Embryonic facial prominence (tissue), 1 donor: ENCODE measurements around the gene GPAT2.
"Not testable (repeated sequence)": the region's sequence is repeated elsewhere in the genome, so short reads cannot be mapped to it uniquely, and the experiment has no call there.

ENCODE experiments used
- DNase-seq: peaks from one replicate; pipeline ENCODE4 v3.0.0-alpha.2; 2016; ENCODE audit errors: extremely low spot score

The GPAT2 gene

DNA sequence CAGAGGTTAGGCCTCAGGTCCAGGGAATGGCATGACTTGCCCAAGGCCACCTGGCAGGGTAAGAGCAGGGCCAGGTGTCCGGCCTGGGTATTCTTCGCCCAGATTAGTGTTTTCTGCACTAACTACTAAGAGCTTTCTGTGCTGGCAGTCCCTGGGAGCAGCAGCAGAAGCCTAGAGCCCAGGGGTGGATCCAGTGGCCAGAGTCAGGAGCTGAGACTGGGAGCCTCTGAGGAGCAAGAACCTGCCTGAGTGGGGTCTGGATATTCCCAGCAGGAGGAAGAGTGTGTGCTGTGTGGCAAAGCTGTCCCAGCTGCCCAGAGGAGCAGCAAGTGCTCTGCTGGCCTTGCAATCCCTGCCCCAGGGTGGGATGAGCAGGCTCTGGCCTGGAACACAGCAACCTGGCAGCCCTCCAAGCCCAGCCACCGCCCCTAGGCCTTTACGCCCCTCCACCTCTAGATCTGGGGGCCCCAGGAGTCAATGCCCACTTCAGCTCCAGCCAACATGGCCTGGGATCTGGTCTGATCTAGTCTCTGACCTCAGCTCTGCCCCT lies 30.7 kb upstream of the GPAT2 start:
- no peak for DNase-seq

DNA sequence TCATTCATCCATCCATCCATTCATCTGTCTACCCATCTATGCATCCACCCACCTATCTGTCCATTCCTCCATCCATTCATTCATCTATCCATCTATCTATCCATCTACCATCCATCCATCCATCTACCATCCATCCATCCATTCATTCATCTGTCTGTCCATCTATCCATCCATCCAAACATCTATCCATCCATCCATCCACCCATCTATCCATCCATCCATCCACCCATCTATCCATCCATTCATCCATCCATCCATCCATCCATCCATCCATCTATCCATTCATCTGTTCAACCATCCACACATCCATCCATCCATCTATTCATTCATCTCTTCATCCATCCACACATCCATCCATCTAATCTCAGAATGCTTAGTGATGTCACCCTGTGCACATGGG lies 30.0 kb upstream of the GPAT2 start:
- not testable (repeated sequence) for DNase-seq

DNA sequence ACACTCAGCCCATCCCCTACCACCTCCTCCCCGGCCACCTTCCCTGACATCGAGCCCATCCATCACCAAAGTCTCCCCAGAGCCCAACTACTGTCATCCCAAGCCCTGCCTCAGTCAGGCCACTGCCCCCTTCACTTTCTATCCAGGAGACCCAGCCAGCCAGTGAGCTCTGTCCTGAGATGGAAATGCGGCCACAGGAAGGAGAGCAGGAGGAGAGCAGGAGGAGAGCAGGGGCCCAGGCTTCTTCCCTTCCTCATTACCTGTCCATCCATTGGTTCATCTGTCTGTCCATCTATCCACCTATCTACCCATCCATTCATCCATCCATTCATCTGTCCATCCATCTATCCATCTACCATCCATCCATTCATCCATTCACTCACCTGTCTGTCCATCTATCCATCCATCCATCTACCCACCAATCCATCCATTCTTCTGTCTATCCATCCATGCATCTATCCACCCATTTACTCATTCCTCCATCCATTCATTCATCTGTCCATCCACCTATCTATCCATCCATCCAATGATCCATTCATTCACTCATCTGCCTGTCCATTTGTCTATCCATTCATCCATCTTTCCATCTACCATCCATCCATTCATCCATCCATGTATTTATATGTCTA lies 29.4 kb upstream of the GPAT2 start:
- not testable (repeated sequence) for DNase-seq

DNA sequence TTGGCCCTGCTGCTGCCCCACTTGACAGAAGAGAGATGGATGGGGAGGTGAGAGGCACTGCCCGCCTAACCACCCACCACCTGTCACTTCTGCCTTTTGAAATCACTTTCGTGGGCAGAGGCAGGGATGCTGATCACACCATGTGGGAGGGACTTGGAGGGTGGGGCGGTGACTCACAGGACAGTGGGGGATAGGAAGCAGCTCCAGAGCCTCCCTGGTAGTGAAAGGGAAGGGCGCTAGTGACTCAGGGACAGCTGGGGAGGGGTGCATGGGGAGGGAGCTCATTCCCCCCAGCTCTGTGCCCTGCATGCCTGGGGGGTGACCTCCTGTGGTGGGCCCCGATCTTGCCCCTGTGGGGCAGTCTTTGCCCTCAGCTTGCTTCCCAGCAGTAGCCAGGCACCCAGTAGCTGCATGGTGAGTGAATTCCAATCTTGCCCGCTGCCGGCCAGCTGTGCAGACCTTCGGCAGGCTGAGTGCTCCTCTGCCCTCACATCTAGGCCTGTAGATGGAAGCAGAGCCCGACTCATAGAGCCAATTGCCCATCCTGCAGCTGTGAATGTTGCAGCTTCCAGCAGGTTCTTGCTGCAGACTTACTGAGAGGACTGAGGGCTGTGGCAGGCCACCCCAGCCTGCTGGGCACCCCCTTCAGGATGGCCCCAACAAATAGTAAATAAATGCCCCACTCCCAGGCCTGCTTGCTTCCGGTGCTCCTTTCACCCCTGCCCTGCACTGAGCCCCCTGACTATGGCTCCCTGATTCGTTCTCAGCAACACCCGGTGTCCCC lies 28.6 kb upstream of the GPAT2 start:
- not testable (repeated sequence) for DNase-seq

DNA sequence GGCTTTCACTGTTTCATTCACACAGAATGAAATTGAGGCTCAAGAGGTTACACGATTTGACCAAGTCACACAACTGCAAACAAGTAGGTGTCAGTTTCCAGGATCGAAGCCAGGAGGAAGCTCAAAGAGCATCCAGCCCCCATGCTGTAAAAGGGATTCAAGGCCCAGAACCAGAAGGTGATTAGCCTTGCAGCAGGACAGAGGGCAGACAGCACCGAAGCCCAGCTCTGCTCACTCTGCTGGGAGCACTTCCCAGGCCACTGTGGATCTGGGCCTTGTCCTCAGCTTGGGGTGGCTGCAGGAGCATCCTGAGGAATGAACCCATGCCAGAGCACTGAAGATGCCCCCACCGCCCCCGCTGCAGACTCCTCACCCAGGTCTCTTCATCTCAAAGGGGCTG lies 27.8 kb upstream of the GPAT2 start:
- DNase-seq = not testable (repeated sequence)

DNA sequence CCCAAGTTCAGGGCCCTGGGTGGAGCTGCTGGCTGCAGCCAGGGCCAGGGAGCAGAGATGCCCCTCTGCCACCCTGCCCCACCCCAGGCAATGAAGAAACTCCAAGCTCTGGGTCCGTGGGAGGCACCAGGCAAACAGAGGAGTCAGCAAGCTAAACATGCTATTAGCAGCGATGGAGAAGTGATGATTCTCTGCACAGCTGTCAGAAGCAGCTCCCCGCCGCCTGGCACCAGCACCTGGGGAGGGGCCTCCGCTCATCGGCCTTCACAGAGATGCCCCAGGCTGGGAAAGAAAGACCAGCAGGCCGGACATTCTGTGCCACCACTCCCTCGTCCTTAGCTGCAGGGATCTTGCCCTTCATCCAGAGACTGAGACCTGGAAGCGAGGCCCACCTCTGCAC lies 27.2 kb upstream of the GPAT2 start:
- DNase-seq = not testable (repeated sequence)

DNA sequence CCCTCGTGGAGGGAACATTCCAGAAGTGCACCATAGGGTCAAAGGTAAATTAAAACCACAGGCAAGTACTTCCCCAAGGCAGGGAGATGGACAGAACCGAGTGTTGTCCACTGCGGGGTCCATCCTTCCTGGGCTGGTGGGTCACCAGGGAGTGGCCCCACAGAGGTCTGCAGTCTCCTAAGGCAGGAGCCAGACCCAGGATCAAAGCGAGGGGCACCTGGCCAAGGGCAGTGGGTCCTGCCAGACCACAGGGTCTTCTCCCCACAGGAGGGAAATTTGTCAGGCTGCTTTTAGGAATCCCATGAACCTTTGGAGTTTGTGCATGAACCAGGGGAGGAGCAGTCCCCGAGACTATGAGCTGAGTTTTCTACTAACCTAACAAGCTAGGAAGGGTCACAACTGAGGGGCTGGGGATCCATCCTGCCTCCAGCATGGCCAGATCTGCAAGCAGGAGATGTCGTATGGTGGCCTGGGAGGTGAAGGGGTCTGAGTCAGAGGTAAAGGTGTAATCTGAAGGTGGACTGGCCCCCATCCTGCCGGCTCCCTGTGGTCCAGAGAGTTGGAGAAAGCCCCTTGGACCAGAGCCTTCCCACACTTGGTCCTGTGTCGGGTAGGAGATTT lies 26.6 kb upstream of the GPAT2 start:
- DNase-seq = not testable (repeated sequence)

DNA sequence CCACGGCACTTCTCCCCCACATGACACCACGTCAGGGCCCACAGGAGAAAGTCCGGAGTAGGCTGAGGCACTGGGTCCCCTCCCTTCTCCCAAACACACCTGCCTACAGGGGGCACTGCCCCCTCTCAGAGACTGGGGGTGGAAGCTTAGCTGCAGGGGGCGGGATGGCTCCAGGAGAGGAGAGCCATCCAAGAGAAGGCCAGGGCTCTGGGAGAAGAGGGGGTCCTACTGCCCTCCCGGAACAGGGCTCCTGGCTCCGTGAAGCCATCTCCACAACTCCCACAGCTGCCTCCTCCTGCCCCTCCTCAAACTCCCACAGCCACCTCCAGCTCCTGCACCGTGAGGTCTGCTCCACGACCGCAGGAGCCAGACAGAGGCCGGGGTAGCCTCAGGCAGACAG lies 25.6 kb upstream of the GPAT2 start:
- DNase-seq = not testable (repeated sequence)

DNA sequence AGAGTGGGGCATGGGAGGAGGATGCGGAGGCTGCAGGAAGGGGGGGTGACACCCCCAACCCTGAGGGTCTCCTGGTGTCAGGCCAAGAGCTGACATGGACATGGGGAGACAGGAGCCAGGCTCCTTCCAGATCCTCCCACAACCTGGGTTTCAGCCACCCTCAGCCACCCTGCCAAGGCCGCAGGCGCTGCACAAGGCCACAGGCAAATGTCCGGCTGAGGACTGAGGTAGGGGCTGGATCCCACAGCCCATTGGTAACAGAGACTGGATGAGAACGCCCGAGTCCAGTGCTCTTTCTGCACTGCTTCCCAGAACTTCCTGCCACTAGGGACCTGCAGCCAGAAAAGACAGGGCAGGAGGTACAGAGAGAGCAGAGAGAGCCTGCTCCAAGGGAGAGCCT lies 24.7 kb upstream of the GPAT2 start:
- not testable (repeated sequence) for DNase-seq

DNA sequence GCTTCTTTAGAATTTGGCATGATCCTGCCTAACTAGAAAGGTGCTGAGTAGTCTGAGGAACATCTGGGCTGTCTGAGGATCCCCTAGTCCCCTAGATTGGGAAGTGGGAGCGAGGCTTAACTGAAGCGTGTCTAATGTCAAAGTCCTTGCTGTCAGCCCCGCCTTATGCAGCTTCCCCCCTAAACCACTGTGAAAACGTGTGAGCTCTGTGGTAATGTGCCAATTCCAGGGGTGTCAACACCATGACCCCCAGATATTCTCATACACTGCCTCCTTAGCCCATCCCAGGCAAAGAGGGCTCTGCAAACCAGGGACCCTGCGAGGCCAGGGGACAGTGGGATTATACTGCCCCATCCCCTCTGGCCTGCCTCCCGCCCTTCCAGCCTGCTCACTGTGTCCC lies 21.1 kb upstream of the GPAT2 start:
- not testable (repeated sequence) for DNase-seq

DNA sequence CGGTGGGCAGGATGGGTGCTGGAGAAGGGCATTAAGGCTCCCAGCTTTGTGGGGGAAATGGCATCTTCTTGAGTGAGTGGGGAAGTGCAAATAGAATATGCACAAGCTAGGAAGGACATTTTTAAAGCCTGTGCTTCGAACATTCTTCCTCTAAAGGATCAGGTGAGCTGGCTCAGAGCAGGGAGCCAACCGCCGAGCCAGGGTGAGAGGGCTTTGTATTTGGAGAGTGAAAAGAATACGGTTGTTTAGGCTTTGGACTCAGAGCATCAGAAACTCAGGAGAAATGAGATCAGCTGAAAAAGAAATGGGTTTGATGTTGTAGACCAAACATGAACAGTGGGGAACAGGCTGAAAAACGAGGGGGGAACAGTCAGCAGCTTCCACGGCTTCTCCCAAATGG lies 19.8 kb upstream of the GPAT2 start:
- DNase-seq = not testable (repeated sequence)

DNA sequence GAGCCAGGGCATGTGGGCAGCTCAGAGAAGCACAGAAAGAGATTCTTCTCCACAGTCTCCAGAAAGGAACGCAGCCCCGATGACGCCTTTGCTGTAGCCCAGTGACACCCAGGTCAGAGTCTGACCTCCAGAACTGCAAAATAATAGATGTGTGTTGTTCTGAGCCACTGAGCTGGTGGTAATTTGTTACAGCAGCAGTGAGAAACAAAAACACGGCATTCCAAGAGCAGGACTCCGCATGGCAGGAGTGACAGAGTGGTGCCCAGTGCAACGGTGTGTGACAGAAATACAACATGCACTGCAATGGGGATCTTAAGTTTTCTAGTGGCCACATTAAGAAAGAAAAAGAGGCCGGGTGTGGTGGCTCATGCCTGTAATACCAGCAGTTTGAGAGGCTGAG lies 18.7 kb upstream of the GPAT2 start:
- DNase-seq = not testable (repeated sequence)

DNA sequence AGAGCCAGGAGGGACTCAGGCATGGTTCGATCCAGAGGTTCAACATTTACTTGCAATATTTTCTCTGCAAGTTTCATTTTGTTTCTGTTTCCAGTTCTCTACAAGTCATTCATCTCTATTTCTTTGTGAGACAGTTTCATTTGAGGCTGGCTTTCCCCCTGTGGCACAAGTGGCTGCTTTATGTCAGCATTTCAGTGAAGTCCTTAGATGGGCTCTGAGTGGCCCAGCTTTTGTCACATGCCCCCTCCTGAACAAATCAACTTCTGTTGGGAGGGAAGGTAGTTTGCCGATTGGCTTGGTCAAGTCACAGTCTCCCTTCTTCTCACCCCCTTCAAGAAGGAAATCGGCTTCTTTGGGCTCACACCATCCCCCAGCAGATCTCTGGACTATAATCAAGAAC lies 17.9 kb upstream of the GPAT2 start:
- not testable (repeated sequence) for DNase-seq

DNA sequence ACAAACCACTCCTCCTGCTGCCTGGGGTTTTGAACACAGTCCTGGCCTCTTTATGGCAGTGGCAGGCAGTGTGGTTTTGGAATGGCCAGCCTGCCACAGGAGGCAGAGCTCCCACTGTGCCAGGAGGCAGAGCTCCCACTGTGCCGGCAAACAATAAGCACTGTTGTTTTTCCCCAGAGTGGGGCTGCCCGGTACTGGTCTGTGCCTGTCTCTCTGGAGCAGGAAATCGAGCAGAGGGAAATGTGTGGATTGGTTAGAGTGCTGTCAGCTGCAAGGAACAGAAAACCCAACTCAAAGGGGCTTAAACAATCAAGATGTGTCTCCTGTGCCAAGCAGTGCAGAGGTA lies 15.2 kb upstream of the GPAT2 start:
- not testable (repeated sequence) for DNase-seq

DNA sequence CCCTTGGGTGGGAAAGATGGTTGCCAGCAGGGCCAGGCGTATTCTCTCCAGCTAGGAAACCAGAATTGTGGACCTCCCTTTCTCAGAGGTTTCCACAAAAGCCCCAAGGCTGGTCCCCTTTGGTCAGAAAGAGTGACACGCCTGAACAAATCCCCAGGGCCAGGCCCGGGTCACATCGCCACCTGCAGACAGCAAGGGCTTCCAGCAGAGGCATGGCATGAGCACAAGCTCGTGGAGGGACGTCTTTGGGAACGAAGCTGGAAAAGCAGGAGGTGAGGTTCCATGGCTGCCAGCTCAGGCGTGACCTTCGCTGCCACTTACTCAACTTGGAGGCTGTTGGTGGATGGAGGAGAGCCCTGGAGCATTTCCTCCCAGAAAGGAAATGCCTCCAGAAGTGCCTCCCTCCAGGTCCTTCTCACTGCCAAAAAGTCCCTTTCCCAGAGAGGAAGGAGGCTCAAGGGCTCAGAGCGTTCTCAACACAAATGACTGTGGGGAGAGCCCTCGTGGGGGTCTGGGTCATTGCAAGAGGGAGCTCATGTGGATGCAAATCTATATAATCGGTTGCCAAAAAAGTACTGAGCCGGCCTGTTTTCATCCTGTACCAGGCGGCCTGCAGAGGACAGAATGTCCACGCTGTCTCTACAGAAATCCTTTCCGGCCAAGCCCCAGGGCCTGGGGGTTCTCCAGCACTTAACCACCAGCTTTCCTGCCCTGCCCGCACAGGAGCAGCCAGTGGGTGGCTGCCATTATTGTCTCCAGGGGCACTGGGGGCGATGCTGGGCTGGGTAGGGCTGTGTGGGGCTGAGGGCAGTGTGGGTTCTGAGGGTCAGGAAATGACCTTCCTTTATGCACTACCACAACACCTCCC lies 14.6 kb upstream of the GPAT2 start:
- not testable (repeated sequence) for DNase-seq

DNA sequence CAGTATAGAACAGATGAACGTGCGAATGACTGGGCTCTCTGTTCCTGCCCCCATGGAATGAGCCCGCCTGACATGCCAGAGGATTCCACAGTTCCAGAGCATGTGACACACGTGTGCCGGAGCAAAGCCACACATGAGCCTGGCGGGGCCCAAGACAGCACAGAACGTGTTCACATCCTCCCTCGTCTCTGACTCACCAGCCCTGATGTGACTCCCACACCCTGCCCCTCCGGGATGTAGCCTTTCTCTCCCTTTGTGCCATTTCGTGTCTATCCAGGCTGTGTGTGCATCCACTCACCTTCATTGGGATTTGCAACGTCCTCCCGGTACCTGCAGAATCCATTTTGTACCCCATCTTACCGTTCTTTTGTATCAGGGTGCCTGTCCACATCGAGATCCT lies 838 bp upstream of the GPAT2 start:
- DNase-seq = not testable (repeated sequence)

DNA sequence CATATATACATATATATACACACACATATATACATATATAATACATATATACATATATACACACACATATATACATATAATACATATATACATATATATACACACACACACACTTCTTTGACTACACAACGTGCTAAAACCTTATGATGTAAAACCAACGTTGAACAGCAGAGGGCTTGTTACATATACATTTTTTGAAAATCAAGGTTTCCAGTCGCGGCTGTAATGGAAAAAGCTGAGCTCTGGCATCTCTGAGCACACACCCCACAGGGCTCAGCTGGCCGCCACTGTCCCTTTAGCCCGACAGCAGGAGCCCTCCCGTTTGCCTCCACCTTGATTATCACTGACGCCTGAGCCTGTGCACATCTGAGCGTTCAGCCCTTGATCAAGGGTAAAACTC lies 719 bp downstream of the GPAT2 start:
- not testable (repeated sequence) for DNase-seq

DNA sequence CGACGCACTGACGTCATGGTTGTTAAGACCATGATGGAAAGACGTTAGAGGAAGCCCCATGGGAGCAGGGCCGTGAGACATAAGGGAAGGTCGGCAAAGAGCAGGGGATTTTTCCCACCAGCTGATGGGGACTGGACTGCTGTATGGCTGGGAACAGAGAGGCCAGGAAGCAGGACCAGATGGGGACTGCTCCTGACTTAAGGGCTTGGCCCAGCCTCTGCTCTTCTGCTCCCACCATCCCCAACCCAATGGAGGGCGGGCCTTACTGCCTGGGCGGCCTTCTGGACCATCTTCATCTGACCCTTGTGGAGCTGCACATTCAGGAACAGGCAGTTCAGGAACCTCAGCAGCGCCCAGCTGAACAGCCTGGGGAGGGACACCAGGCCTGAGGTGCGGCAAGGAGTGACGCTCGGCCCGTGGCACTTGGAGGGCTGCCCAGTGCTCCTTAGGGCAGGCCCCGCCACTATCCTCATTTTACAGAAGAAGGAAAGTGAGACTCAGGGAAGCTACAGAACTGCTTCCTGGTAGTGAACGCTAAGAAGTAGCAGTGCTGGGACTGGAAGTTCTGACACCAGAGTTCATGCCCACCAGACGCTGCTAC lies 6.9 kb downstream of the GPAT2 start:
- DNase-seq = not testable (repeated sequence)

DNA sequence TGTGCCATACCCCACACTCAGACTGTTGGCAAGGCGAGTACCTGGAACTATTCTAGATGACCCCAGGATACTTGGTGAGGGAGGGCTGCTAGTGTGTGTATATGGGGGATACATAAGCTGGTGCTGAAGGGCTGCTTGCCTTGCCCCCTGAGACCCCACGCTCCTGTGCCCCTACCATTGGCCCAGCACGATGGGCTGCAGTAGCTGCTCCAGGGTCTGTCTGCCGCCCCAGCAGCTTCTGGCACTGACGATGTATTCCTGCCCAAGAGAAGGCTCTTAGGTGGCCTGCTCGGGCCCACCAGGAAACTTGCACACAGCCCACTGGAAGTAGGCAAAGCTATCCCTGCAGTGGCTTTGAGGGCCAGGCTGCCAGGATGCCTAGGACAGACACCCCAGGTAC lies 9.0 kb downstream of the GPAT2 start:
- not testable (repeated sequence) for DNase-seq

DNA sequence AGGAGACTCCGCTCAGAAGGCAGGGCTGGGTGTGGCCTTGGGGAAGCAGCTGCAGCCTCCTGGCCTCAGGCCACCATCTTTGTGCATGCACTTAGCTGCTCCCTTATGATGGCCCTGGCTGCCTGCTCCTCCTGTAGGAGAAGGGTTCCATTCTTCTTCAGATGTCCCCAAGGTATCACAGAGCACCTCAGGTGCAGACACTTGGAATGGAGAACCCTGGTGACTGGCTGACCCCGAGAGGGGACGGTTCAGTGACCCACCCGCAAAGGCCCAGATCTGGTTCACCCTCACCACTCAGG lies 9.6 kb downstream of the GPAT2 start:
- DNase-seq = no peak
